Stimulated activated memory B cell treated with anti-CD40 and anti-IgM and Interleukin-4, amounts not matched to agents 10 μg/mL and 1 μg/mL and 100 μg/mL, for 72 hours (primary cell): ENCODE data around the gene NEDD4L.

Experiments
- ATAC-seq: fragments of 150-1000 bp; cut with Tn5 transposase; 2 replicates; pipeline ENCODE4 v1.10.0; 2021
- H3K27ac Mint-ChIP-seq: one replicate; pipeline ENCODE4 v1.8.0; 2022; ENCODE audit warnings: mild to moderate bottlenecking, mixed read lengths
- H3K27me3 Mint-ChIP-seq: one replicate; pipeline ENCODE4 v1.8.0; 2022; ENCODE audit warnings: mixed read lengths
- H3K36me3 Mint-ChIP-seq: one replicate; pipeline ENCODE4 v1.8.0; 2022; ENCODE audit warnings: mixed read lengths
- H3K4me1 Mint-ChIP-seq: one replicate; pipeline ENCODE4 v1.8.0; 2022; ENCODE audit warnings: mixed read lengths
- H3K4me3 Mint-ChIP-seq: one replicate; pipeline ENCODE4 v1.8.0; 2022; ENCODE audit warnings: mild to moderate bottlenecking, moderate library complexity, mixed read lengths
- H3K9me3 Mint-ChIP-seq: one replicate; pipeline ENCODE4 v1.8.0; 2022; ENCODE audit warnings: mixed read lengths

Gene NEDD4L

GRCh38 chr18:58325494-58325893 lies 281.5 kb downstream of the NEDD4L start:
- Mint-ChIP-seq H3K27ac (no peak overlapping the region), H3K9me3 (no peaks in the 10 kb centered on the region), H3K4me1 (peaks cover 6% of the 10 kb centered on the region), H3K4me3 (no peak overlapping the region), H3K36me3 (peaks cover 26% of the 10 kb centered on the region), H3K27me3 (no peaks in the 10 kb centered on the region)
- ATAC-seq = no peak

DNA sequence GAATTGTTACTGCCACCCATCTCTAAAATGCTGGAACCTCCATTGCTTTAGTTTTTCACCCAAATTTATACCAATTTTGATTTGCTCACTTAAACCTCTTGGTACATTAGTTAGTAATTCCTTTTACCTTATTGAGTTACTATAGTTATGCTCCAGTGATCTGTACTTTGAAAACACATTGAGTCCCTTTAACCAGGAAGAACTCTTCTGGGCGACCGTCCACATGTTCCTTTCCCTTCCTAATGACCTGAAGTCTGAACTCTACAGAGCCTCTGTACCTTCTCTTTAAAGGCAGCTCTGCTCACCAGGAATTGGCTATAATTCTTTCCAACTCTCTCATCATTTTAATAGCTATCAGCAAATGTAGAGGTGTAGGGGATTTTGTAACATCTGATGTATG lies 290.0 kb downstream of the NEDD4L start:
- no peak overlapping the region for H3K27ac Mint-ChIP-seq
- ATAC-seq = no peak
- H3K4me1 Mint-ChIP-seq = no peaks in the 10 kb centered on the region
- peaks cover 67% of the 10 kb centered on the region for H3K36me3 Mint-ChIP-seq
- no peaks in the 10 kb centered on the region for H3K27me3 Mint-ChIP-seq
- no peaks in the 10 kb centered on the region for H3K9me3 Mint-ChIP-seq
- H3K4me3 Mint-ChIP-seq = no peak overlapping the region

GRCh38 chr18:58335223-58335622 lies 291.2 kb downstream of the NEDD4L start:
- H3K9me3 Mint-ChIP-seq = no peaks in the 10 kb centered on the region
- H3K27me3 Mint-ChIP-seq = no peaks in the 10 kb centered on the region
- no peak for ATAC-seq
- H3K4me3 Mint-ChIP-seq = no peak overlapping the region
- no peaks in the 10 kb centered on the region for H3K4me1 Mint-ChIP-seq
- no peak overlapping the region for H3K27ac Mint-ChIP-seq
- peaks cover 62% of the 10 kb centered on the region for H3K36me3 Mint-ChIP-seq

DNA sequence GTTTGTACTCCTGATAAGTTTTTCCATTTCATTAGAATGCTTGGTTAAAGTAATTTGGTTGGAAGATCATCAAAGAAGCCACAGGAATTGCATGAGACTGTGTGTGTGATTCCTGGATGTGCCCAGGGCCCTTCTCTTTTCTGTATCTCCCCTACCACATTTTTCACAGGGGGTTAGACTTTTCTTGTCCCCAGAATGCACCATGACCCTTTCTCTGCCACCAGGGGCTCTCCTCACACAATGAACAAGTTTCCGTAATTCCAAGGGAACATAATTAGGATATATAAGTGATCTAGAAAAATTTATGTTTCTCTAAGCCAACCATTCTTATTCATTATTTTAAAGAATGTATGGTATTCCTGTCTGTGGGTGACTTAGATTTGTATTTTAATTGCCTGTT lies 291.8 kb downstream of the NEDD4L start:
- Mint-ChIP-seq H3K27ac (no peak overlapping the region), H3K9me3 (no peaks in the 10 kb centered on the region), H3K4me1 (no peaks in the 10 kb centered on the region), H3K36me3 (peaks cover 57% of the 10 kb centered on the region), H3K27me3 (no peaks in the 10 kb centered on the region), H3K4me3 (no peak overlapping the region)
- ATAC-seq = no peak

GRCh38 chr18:58336605-58337004 lies 292.6 kb downstream of the NEDD4L start:
- H3K36me3 Mint-ChIP-seq = peaks cover 53% of the 10 kb centered on the region
- H3K4me1 Mint-ChIP-seq = no peaks in the 10 kb centered on the region
- H3K27me3 Mint-ChIP-seq = no peaks in the 10 kb centered on the region
- H3K9me3 Mint-ChIP-seq = no peaks in the 10 kb centered on the region
- H3K4me3 Mint-ChIP-seq = no peak overlapping the region
- no peak for ATAC-seq
- H3K27ac Mint-ChIP-seq = no peak overlapping the region

- Mint-ChIP-seq H3K4me1 (no peaks in the 10 kb centered on the region), H3K27me3 (no peaks in the 10 kb centered on the region)
- no peak for ATAC-seq
Measured at GRCh38 chr18:58337285-58337684, 293.3 kb downstream of the NEDD4L start.

GRCh38 chr18:58337686-58338085 lies 293.7 kb downstream of the NEDD4L start:
- peaks cover 58% of the 10 kb centered on the region for H3K36me3 Mint-ChIP-seq
- no peak overlapping the region for H3K27ac Mint-ChIP-seq
- H3K4me1 Mint-ChIP-seq = no peaks in the 10 kb centered on the region
- H3K27me3 Mint-ChIP-seq = no peaks in the 10 kb centered on the region
- no peak overlapping the region for H3K4me3 Mint-ChIP-seq
- no peaks in the 10 kb centered on the region for H3K9me3 Mint-ChIP-seq
- no peak for ATAC-seq

More at GRCh38 chr18:58337285-58337684, 293.3 kb downstream of the NEDD4L start:
- H3K4me3 Mint-ChIP-seq = no peak overlapping the region
- peaks cover 57% of the 10 kb centered on the region for H3K36me3 Mint-ChIP-seq
- H3K9me3 Mint-ChIP-seq = no peaks in the 10 kb centered on the region
- H3K27ac Mint-ChIP-seq = no peak overlapping the region

GRCh38 chr18:58338141-58338540 lies 294.1 kb downstream of the NEDD4L start:
- Mint-ChIP-seq H3K27ac (no peak overlapping the region), H3K9me3 (no peaks in the 10 kb centered on the region), H3K4me1 (no peaks in the 10 kb centered on the region), H3K27me3 (no peaks in the 10 kb centered on the region), H3K36me3 (peaks cover 59% of the 10 kb centered on the region), H3K4me3 (no peak overlapping the region)
- no peak for ATAC-seq

DNA sequence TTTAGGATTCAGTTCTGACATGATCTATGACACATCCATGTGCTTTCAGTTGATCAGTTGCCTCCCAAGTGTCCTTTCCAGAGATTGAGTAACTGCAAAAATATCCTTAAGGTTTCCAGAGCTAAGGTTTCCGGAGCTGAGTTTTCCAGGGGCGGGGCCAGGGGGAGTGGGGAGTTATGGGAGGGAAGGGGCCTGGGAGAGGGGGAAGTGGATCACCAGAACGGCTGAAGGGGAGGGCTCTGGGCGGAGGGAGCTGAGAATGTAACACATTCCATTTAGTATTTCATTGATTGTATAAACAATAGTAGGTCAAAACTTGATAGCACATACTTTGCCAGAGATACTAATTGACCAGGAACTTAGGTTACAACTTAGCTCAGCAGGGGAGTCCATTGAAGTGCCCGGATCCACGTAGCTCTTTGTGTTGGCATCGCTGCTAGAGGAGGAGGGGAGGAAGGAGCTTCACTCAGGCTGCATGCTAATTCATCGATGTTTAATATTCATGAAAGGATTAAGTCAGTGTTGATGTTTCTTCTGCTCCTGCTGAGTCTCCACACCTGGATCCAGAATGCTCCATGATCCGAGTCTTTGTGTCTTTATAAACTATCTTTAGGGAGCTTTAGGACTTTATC lies 295.1 kb downstream of the NEDD4L start:
- Mint-ChIP-seq H3K4me3 (no peak overlapping the region), H3K27ac (no peak overlapping the region), H3K9me3 (no peaks in the 10 kb centered on the region), H3K36me3 (peaks cover 59% of the 10 kb centered on the region), H3K4me1 (no peaks in the 10 kb centered on the region), H3K27me3 (no peaks in the 10 kb centered on the region)
- ATAC-seq = no peak

DNA sequence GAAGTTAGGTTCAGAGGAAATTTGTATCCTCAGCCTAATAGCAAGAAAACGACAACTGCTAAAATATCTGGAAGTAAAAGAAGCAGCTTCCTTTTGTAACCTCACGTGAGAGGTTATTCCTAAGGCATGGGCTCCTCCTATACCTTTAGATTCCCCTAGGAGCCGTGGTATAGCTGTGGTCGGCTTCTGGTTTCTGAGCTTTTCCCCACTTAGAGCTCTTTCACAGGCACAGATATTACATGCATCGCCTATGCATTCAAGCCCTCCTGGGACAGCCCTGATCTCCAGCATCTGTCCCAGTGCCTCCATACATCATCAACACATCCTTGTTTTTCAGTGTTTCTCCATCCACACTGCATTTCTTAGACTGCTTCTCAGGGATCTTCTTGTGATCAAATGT lies 295.9 kb downstream of the NEDD4L start:
- Mint-ChIP-seq H3K27ac (no peak overlapping the region), H3K36me3 (peaks cover 51% of the 10 kb centered on the region), H3K27me3 (no peaks in the 10 kb centered on the region), H3K9me3 (no peaks in the 10 kb centered on the region), H3K4me3 (no peak overlapping the region), H3K4me1 (no peaks in the 10 kb centered on the region)
- no peak for ATAC-seq

DNA sequence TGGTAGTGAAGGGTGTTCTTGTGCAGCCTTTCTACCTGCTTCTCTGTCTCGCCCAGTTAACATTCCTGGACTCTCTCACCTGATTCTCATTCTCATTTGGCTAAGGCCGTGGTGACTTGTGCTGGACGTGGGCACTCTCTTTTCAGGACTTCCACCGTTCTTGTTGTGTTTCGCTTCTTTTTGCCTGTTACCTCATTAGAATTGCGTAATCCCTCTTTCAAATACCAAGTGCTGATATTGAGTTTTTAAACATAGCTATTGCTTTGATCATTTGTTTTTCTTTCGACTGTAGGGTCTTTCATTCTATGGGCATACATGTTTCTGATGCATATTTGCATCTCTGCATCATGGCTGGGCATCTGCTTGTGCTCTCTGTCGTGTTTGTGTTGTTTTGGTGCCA lies 297.9 kb downstream of the NEDD4L start:
- H3K9me3 Mint-ChIP-seq = no peaks in the 10 kb centered on the region
- H3K36me3 Mint-ChIP-seq = peaks cover 40% of the 10 kb centered on the region
- H3K4me3 Mint-ChIP-seq = no peak overlapping the region
- no peak overlapping the region for H3K27ac Mint-ChIP-seq
- no peaks in the 10 kb centered on the region for H3K4me1 Mint-ChIP-seq
- H3K27me3 Mint-ChIP-seq = no peaks in the 10 kb centered on the region
- ATAC-seq = no peak

DNA sequence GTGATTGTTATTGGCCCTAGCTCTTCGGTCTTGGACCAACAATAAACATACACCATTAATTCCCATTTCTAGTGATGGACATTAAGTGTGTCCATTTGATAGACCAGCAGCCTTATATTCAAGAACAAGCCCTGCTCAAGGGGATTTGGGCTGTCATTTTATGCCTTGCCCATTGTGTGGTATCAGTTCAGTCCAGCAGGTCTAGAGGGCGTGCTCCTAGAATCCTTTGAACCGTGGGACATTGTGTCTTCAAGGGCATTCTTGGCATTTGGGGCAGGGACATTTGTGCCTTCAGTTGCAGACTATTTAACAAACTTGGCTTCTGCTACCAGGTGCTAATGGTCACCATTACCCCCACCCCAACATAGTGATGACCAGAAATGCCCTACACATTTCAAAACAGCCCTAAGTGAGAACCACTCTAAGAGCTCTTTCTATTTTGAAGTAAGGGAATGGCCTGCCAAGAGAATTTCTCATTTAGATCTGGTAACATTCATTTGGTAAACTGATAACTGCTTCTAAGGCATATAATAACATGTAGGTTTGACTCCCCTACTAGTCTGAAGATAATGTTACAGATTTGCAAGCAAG lies 300.1 kb downstream of the NEDD4L start:
- Mint-ChIP-seq H3K4me3 (no peak overlapping the region), H3K4me1 (no peaks in the 10 kb centered on the region), H3K9me3 (no peaks in the 10 kb centered on the region), H3K36me3 (peaks cover 38% of the 10 kb centered on the region), H3K27me3 (no peaks in the 10 kb centered on the region), H3K27ac (no peak overlapping the region)
- no peak for ATAC-seq

GRCh38 chr18:58344861-58345463 lies 300.9 kb downstream of the NEDD4L start:
- Mint-ChIP-seq H3K27ac (no peak overlapping the region), H3K4me3 (no peak overlapping the region), H3K36me3 (peaks cover 44% of the 10 kb centered on the region), H3K4me1 (no peaks in the 10 kb centered on the region), H3K9me3 (no peaks in the 10 kb centered on the region), H3K27me3 (no peaks in the 10 kb centered on the region)
- ATAC-seq = no peak

- no peak overlapping the region for H3K4me3 Mint-ChIP-seq
- peaks cover 47% of the 10 kb centered on the region for H3K36me3 Mint-ChIP-seq
- no peak overlapping the region for H3K27ac Mint-ChIP-seq
- no peaks in the 10 kb centered on the region for H3K4me1 Mint-ChIP-seq
- no peaks in the 10 kb centered on the region for H3K27me3 Mint-ChIP-seq
- no peak for ATAC-seq
- no peaks in the 10 kb centered on the region for H3K9me3 Mint-ChIP-seq
Measured at GRCh38 chr18:58345875-58346274, 301.8 kb downstream of the NEDD4L start.

DNA sequence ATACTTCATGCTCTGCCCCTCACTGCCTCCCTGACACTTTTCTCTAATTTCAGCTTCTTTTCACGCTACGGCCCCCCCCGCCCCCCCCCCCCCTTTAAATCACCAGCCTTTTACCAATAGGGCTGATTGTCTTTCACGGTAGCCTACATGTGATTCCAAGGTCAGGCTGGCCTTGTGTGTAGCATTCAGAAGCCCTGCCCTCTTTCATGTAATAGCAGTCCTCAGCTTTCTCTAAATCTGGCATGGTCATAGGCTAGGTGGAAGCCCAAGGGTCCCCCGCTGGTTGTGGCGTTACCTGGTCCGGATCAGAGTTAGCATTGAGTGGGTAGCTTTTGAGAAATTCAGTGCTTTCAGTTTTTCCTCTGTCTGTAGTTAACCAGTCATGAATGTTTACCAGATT lies 303.1 kb downstream of the NEDD4L start:
- H3K4me1 Mint-ChIP-seq = no peaks in the 10 kb centered on the region
- H3K4me3 Mint-ChIP-seq = no peak overlapping the region
- H3K27ac Mint-ChIP-seq = no peak overlapping the region
- H3K27me3 Mint-ChIP-seq = no peaks in the 10 kb centered on the region
- H3K9me3 Mint-ChIP-seq = no peaks in the 10 kb centered on the region
- no peak for ATAC-seq
- H3K36me3 Mint-ChIP-seq = peaks cover 43% of the 10 kb centered on the region

DNA sequence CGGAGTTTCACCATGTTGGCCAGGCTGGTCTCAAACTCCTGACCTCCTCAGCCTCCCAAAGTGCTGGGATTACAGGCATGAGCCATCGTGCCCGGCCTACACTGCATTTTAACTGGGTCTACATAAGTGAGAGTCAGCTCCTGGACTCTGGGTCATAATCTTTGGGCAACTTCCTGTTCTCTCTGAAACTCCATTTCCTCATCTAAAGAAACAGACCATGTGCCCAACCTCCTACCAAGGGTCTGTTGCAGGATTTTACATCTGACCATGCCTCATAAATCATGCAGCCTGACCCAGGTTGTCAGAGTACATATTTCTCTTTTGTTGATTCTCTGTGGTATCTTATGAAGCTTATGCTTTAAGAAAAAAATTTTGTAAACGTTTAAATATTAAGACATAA lies 304.5 kb downstream of the NEDD4L start:
- no peak for ATAC-seq
- Mint-ChIP-seq H3K36me3 (peaks cover 33% of the 10 kb centered on the region), H3K4me1 (no peaks in the 10 kb centered on the region), H3K9me3 (no peaks in the 10 kb centered on the region), H3K4me3 (no peak overlapping the region), H3K27ac (no peak overlapping the region), H3K27me3 (no peaks in the 10 kb centered on the region)
